Measurements from ENCODE around the gene CIB2. TPM values are rescaled to one million over a fixed set of nuclear protein-coding genes. Genes with fewer than 3 reads are reported as not detected.
A peak's percentile ranks its signal among the peaks of the same experiment; 100 is the strongest.

CIB2 gene
- total RNA-seq, 1 experiment from 2014 or later: 15.9 TPM

GRCh38 chr15:78063970-78064385 lies 67.3 kb downstream of the CIB2 start:
- no peak for DNase-seq (ENCODE audit: low read depth, low spot score)
- in situ Hi-C loops (cut with HindIII; ENCODE audit: low pct_unique_long_range_greater_than_20kb, low sequenced_read_pairs): no loop called here

- in situ Hi-C loops (cut with HindIII; ENCODE audit: low pct_unique_long_range_greater_than_20kb, low sequenced_read_pairs): no loop called here
These were observed 68.0 kb downstream of the CIB2 start for GRCh38 chr15:78063217-78063616.

GRCh38 chr15:78061963-78062427 lies 69.2 kb downstream of the CIB2 start:
- DNase-seq (ENCODE audit: low read depth, low spot score): peak; percentile 50
- in situ Hi-C loops (cut with HindIII; ENCODE audit: low pct_unique_long_range_greater_than_20kb, low sequenced_read_pairs): no loop called here

More at GRCh38 chr15:78063217-78063616, 68.0 kb downstream of the CIB2 start:
- no peak for DNase-seq (ENCODE audit: low read depth, low spot score)

DNA sequence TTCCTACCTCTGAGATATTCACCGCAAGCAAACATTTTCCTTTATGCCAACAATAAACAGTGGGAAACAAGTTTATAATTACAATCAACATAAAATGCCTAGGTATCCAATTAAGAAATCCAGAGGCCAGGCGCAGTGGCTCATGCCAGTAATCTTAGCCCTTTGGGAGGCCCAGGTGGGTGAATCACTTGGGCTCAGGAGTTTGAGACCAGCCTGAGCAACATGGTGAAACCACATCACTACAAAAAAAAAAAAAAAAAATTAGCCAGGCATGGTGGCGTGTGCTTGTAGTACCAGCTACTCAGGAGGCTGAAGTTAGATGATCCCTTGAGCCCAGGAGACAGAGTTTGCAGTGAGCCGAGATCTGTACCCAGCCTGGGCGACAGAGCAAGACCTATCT lies 71.0 kb downstream of the CIB2 start:
- no peak for DNase-seq (ENCODE audit: low read depth, low spot score)
- in situ Hi-C loops (cut with HindIII; ENCODE audit: low pct_unique_long_range_greater_than_20kb, low sequenced_read_pairs): no loop called here

DNA sequence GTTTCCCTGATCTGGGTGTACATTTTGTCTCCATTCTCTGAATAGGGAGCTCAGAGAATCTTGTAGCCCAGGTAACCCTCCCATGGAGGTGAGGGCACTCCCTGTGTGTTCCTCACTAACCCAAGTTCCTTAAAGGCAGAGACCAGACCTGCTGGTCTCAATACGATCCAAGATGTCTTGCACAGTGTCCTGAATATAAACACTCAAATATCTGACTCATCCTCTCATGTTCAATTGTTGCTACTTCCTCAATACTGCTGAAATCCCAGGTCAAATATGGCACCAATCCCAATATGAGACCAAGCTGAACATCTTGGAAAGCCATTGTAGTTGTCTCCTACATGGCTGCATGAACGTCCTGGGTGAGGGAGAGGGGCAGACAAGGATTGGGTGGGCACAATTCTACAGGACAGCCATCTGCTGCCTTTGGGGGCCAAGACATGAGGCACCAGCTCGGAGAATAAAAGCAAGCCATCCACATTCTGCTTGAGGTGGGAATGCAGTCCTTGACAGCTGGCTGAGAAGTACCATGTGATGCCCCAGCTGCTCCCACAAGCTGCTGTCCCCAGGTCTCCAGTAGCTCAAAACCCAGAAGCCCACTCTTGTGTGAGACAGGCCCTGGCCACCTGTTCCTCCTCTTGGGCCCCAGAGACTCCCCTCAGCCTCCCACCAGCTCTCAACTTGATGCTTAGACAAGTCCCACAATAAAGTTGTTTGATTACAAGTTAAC lies 72.0 kb downstream of the CIB2 start:
- in situ Hi-C loops (cut with HindIII; ENCODE audit: low pct_unique_long_range_greater_than_20kb, low sequenced_read_pairs): no loop called here
- DNase-seq (ENCODE audit: low read depth, low spot score): no peak

GRCh38 chr15:78058401-78058935 lies 72.8 kb downstream of the CIB2 start:
- in situ Hi-C loops (cut with HindIII; ENCODE audit: low pct_unique_long_range_greater_than_20kb, low sequenced_read_pairs): no loop called here
- DNase-seq (ENCODE audit: low read depth, low spot score): no peak

DNA sequence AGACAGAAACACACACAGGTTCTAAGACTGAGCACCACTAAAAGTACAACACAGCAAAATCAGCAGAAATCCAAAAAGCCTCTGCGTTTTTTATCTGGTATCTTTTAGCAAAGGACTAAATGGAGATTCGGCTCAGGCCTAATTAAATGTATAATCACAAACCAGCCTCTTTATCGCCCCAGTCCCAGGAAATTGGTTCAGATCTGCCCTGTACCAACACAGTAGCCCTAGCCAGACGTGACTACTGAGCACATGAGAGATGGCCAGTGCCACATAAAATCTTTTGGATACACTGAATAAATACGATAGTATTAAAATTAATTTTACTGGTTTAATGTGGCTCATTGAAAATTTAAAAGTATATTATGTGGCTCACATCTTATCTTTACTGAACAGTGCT lies 73.4 kb downstream of the CIB2 start:
- in situ Hi-C loops (cut with HindIII; ENCODE audit: low pct_unique_long_range_greater_than_20kb, low sequenced_read_pairs): no loop called here

GRCh38 chr15:78056714-78057269 lies 74.5 kb downstream of the CIB2 start:
- DNase-seq (ENCODE audit: low read depth, low spot score): no peak

More for the DNA sequence above, 73.4 kb downstream of the CIB2 start:
- no peak for DNase-seq (ENCODE audit: low read depth, low spot score)

DNA sequence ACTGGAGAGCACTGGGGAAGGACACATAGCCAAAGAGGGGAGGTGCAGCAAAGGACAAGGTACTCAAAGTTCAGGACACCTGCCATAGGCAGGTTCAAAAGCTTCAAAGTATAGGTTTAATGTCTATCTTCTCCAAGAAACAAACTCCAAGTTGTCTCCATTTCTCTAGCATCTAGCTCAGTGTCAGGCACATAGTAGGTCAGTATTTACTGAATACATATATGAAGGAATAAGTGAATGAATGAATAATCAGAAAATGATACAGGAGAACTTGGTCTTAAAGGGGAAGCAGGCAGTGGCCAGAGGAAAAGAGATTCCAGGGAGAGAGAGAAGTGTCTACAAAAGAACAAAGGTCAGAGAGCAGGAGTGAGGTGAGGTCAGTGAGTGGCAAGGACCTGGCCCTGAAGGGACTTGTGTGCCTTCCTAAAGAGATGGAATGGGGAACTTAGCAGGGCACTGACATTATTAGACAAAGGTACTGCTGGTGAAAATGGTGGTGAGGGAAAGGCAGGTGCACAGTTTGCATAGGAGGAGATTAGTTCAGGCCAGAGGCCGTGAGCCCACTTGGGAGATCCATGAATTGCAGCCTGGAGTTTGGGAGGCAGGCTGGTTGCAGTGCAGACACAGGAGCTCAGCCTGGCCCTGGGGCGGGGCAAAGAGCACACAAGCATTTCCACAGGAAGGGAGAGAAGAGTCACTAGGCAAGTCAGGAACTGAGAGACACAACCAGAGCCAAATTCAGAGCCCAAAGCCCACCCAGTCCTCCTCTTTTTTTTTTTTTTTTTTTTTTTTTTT lies 75.1 kb downstream of the CIB2 start:
- peak; percentile 36 for DNase-seq (ENCODE audit: low read depth, low spot score)
- in situ Hi-C loops (cut with HindIII; ENCODE audit: low pct_unique_long_range_greater_than_20kb, low sequenced_read_pairs): no loop called here

More at GRCh38 chr15:78056714-78057269, 74.5 kb downstream of the CIB2 start:
- in situ Hi-C loops (cut with HindIII; ENCODE audit: low pct_unique_long_range_greater_than_20kb, low sequenced_read_pairs): no loop called here

DNA sequence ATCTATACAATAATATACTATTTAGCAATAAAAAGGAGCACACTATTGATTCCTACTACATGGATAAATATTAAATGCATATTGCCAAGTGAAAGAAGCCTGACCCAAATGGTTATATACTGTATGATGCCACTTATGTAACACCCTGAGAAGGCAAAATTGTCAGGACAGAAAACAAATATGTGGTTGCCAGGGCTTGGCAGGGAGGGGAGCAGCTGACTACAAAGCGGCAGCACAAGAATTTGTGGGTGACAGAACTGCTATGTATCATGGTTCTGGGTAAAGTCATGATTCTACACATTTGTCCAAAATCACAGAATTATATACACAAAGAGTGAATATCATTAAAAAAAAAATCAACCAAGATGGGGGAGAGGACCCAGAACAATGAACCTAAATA lies 76.3 kb downstream of the CIB2 start:
- DNase-seq (ENCODE audit: low read depth, low spot score): no peak
- in situ Hi-C loops (cut with HindIII; ENCODE audit: low pct_unique_long_range_greater_than_20kb, low sequenced_read_pairs): no loop called here

Small RNA genes within 50 kb of the gene (small RNA-seq; reads per million reads assigned to genes)
- gene RF00092: 0 reads per million in 2 experiments

Other genes with a start within 250 kb of the CIB2 start
- 15.6 and 16.8 TPM in 2 replicates for gene TBC1D2B, start 53.7 kb downstream of the CIB2 start, total RNA-seq (2014; rRNA removed; shearing (Covaris generic))
- not detected in 2 replicates for gene SH2D7, start 38.9 kb downstream of the CIB2 start, total RNA-seq (2014; rRNA removed; shearing (Covaris generic))
- gene IDH3A, start 17.9 kb upstream of the CIB2 start, total RNA-seq (2014; rRNA removed; shearing (Covaris generic)): 71.7 and 76.1 TPM in 2 replicates
- 2.4 and 5.5 TPM in 2 replicates for gene ACSBG1, start 103.1 kb upstream of the CIB2 start, total RNA-seq (2014; rRNA removed; shearing (Covaris generic))
- gene DNAJA4, start 133.1 kb upstream of the CIB2 start, total RNA-seq (2014; rRNA removed; shearing (Covaris generic)): 8.5 and 8.7 TPM in 2 replicates
- 327 and 343 TPM in 2 replicates for gene SKIC8, start 168.2 kb upstream of the CIB2 start, total RNA-seq (2014; rRNA removed; shearing (Covaris generic))
- 0.51 TPM in 1 of 2 replicates, not detected in the other for gene CRABP1, start 208.9 kb upstream of the CIB2 start, total RNA-seq (2014; rRNA removed; shearing (Covaris generic))

All from SK-MEL-5 (cell line).